Small intestine (tissue), 7 donors: ENCODE results near the gene COX14. TPM values are rescaled to one million over a fixed set of nuclear protein-coding genes. Genes with fewer than 3 reads are reported as not detected.
A peak's percentile ranks its signal among the peaks of the same experiment; 100 is the strongest.

Experiments used
- DNase-seq, 2 donors: peaks; one replicate each; pipeline versions ENCODE4 v3.0.0 to v3.0.0-alpha.2; 2013
- FAIRE-seq: peaks from 2 replicates; lab custom pipeline; 2012; peaks lifted over from hg19 to GRCh38; lab: Jason Lieb, UNC
- H3K27ac ChIP-seq, 3 donors: one replicate each; pipeline ENCODE4 v1.5.1; 2013; ENCODE audit warnings: low read length in 2 of 3, mild to moderate bottlenecking in 2 of 3, control low read depth in 1 of 3, inconsistent platforms in 1 of 3, low read depth in 1 of 3, moderate library complexity in 1 of 3
- H3K27me3 ChIP-seq, 3 donors: one replicate each; pipeline ENCODE4 v1.6.1; 2013; ENCODE audit warnings: low read length in 3 of 3, inconsistent platforms in 1 of 3; ENCODE audit not compliant: control insufficient read depth in 3 of 3, insufficient read depth in 3 of 3
- H3K36me3 ChIP-seq, 3 donors: one replicate each; pipeline ENCODE4 v1.6.1; 2013; ENCODE audit warnings: low read length in 3 of 3, inconsistent platforms in 1 of 3, low read depth in 1 of 3, mild to moderate bottlenecking in 1 of 3, moderate library complexity in 1 of 3; ENCODE audit not compliant: control insufficient read depth in 3 of 3, insufficient read depth in 2 of 3
- H3K4me1 ChIP-seq, 3 donors: one replicate each; pipeline ENCODE4 v1.6.1; 2013; ENCODE audit warnings: low read length in 2 of 3, inconsistent platforms in 1 of 3, low read depth in 1 of 3, mild to moderate bottlenecking in 1 of 3, moderate library complexity in 1 of 3; ENCODE audit not compliant: control insufficient read depth in 3 of 3, insufficient read depth in 2 of 3
- H3K4me3 ChIP-seq, 3 donors: one replicate each; pipeline ENCODE4 v1.5.1; 2013; ENCODE audit warnings: low read length in 3 of 3, control low read depth in 1 of 3, inconsistent platforms in 1 of 3, low read depth in 1 of 3, mild to moderate bottlenecking in 1 of 3, moderate library complexity in 1 of 3
- H3K9me3 ChIP-seq, 2 donors: one replicate each; pipeline ENCODE4 v1.6.1; 2013; ENCODE audit warnings: low read depth in 1 of 2, low read length in 1 of 2; ENCODE audit not compliant: control insufficient read depth in 2 of 2, insufficient read depth in 1 of 2
- WGBS, 3 donors: extraction: QIAGEN DNeasy Blood & Tissue Kit; methylation state at CpG; one replicate each; pipeline ENCODE4 v1.1.7; 2013; 5-methylcytosine and 5-hydroxymethylcytosine counted together
- polyA plus RNA-seq, 4 donors: library from polyadenylated mRNA; stranded (reverse) in 3 of 4; unstranded in 1 of 4; fragments of 200-250 nt in 3 of 4; fragments of 120-200 nt in 1 of 4; gene quantifications; one replicate each; pipeline versions ENCODE4 v1.2.1 to v1.2.3, GENCODE V29; 2013
- donor health status: healthy with polysubstance abuse.
- donor health status: control.
- donor health status: control.
- donor health status: Bipolar disorder and iron deficiency.
- donor health status: healthy.

Gene COX14
- polyA plus RNA-seq, 4 donors, result 61.9 to 236 (median 158) TPM

GRCh38 chr12:50070314-50071060, 41.5 kb upstream of the COX14 start:
- no peak overlapping the region for H3K27ac ChIP-seq
- WGBS, 3 donors, result 25 to 39% (median 32%) methylated on average over 9 of the region's 9 CpGs
- no peak overlapping the region for H3K4me3 ChIP-seq
- no peaks in the 10 kb centered on the region for H3K27me3 ChIP-seq
- no peaks in the 10 kb centered on the region for H3K36me3 ChIP-seq
- no peaks in the 10 kb centered on the region for H3K9me3 ChIP-seq
- peaks cover 0 to 8% (median 0%) of the 10 kb centered on the region in 3 donors for H3K4me1 ChIP-seq
- DNase-seq (peak; percentile 86 to 91), FAIRE-seq (no peak)

- Histone ChIP-seq H3K27ac (no peak overlapping the region), H3K4me3 (no peak overlapping the region), H3K36me3 (no peaks in the 10 kb centered on the region), H3K27me3 (no peaks in the 10 kb centered on the region), H3K4me1 (peaks cover 0 to 12% (median 0%) of the 10 kb centered on the region in 3 donors), H3K9me3 (no peaks in the 10 kb centered on the region)
- WGBS, 3 donors, result 67 to 78% (median 69%) methylated on average over 10 of the region's 10 CpGs
- no peak for FAIRE-seq
- DNase-seq, result no peak
Observed at GRCh38 chr12:50072198-50072907, 39.7 kb upstream of the COX14 start.

- no peak for DNase-seq
- 38 to 70% (median 47%) methylated on average over 5 to 7 of the region's 7 CpGs for whole genome bisulfite sequencing, 3 donors
- Histone ChIP-seq H3K27ac (no peak overlapping the region), H3K36me3 (peaks cover 0 to under 1% (median 0%) of the 10 kb centered on the region in 3 donors), H3K4me1 (peaks cover 0 to 12% (median 0%) of the 10 kb centered on the region in 3 donors), H3K27me3 (no peaks in the 10 kb centered on the region), H3K9me3 (no peaks in the 10 kb centered on the region), H3K4me3 (no peak overlapping the region)
- FAIRE-seq, result no peak
Observed at GRCh38 chr12:50073206-50073605, 38.8 kb upstream of the COX14 start.

GRCh38 chr12:50073712-50074111, 38.3 kb upstream of the COX14 start:
- no peak for FAIRE-seq
- 81 to 83% (median 82%) methylated on average over 10 of the region's 10 CpGs for WGBS, 3 donors
- Histone ChIP-seq H3K4me3 (no peak overlapping the region), H3K27ac (no peak overlapping the region), H3K9me3 (no peaks in the 10 kb centered on the region), H3K4me1 (peaks cover 0 to 12% (median 0%) of the 10 kb centered on the region in 3 donors), H3K36me3 (peaks cover 0 to 3% (median 0%) of the 10 kb centered on the region in 3 donors), H3K27me3 (no peaks in the 10 kb centered on the region)
- DNase-seq, result no peak

DNA sequence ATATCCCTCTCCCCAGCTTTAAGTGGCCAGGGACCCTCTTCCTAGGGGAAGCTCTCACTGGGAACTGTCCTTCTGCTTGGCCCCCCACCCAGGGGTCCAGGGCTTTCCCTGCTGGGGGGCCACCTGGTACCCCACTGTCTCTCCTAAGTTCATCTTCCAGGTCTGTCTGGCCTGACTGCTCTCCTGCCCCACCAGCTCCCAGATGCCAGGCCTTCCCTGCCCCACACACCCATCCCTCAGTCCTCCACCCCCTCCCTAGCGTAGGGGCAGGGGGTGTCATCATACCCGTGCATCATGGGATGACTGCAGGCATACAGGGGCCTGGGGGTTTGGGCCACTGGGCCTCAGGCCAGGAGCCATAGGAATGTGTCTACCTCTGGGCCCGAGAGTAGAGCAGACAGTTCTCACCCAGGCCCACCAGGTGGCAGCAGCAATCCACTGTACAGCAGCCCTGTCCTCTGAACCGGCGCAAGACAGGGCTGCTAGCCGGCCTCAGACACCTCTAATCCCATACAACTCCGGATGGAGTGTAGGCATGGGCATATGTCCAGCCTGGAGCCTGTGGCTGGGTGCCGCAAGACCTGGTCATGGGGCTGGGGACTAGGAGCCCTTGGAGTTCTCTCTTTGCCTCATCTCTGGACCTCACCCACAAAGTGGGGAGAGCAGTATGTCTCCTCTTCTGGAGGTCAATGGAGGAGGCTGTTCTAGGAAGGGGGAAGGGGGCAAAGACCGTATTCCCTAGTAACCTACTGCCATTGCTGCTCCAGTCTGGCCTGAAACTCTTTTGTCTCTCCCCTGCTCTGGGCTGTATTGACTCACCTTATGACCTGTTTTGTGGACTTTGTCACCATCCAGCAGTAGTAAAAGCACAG, 36.9 kb upstream of the COX14 start:
- Histone ChIP-seq H3K4me1 (peaks cover 0 to 12% (median 0%) of the 10 kb centered on the region in 3 donors), H3K27ac (peak overlapping the region in 2 of 3 donors; percentile 35 to 57), H3K36me3 (peaks cover 0 to 3% (median 0%) of the 10 kb centered on the region in 3 donors), H3K9me3 (no peaks in the 10 kb centered on the region), H3K4me3 (no peak overlapping the region), H3K27me3 (no peaks in the 10 kb centered on the region)
- 1 to 5% (median 1%) methylated on average over 9 of the region's 9 CpGs for WGBS, 3 donors
- FAIRE-seq (no peak), DNase-seq (peak; percentile 81 to 91)

DNA sequence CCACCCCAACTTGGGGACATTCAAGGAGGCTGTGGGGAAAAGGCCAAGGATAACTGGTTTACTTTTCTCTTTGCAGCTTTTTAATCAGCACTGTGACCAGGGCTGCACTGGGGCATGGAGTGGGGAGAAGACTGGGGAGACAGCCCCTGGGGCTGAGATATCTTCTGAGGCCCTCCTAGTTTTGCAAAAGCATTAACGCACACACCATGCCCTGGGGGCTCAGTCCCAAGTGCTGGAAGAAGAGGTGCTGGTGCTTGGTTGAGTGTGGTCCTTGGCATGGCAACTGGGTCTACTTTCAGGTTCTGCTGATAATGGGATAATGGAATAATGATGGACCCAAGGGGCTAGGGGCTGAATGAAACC, 36.2 kb upstream of the COX14 start:
- H3K9me3 ChIP-seq, result no peaks in the 10 kb centered on the region
- FAIRE-seq, result no peak
- DNase-seq, result no peak
- 99 to 100% (median 100%) methylated on average over 1 of the region's 1 CpG for WGBS, 3 donors
- H3K36me3 ChIP-seq, result peaks cover 0 to 3% (median 0%) of the 10 kb centered on the region in 3 donors
- peak overlapping the region in 1 of 3 donors; percentile 57 for H3K27ac ChIP-seq
- H3K27me3 ChIP-seq, result no peaks in the 10 kb centered on the region
- peaks cover 0 to 15% (median 0%) of the 10 kb centered on the region in 3 donors for H3K4me1 ChIP-seq
- no peak overlapping the region for H3K4me3 ChIP-seq

GRCh38 chr12:50077099-50077498, 34.9 kb upstream of the COX14 start:
- Histone ChIP-seq H3K9me3 (no peaks in the 10 kb centered on the region), H3K4me1 (peaks cover 0 to 28% (median 1%) of the 10 kb centered on the region in 3 donors), H3K36me3 (peaks cover 0 to 3% (median 0%) of the 10 kb centered on the region in 3 donors), H3K4me3 (no peak overlapping the region), H3K27ac (no peak overlapping the region), H3K27me3 (no peaks in the 10 kb centered on the region)
- DNase-seq (no peak), FAIRE-seq (no peak)
- 91 to 98% (median 92%) methylated on average over 12 of the region's 12 CpGs for WGBS, 3 donors

GRCh38 chr12:50078281-50078680, 33.8 kb upstream of the COX14 start:
- Histone ChIP-seq H3K4me3 (no peak overlapping the region), H3K27me3 (no peaks in the 10 kb centered on the region), H3K9me3 (no peaks in the 10 kb centered on the region), H3K4me1 (peaks cover 0 to 39% (median 8%) of the 10 kb centered on the region in 3 donors), H3K36me3 (peaks cover 0 to 7% (median 0%) of the 10 kb centered on the region in 3 donors), H3K27ac (no peak overlapping the region)
- no peak for DNase-seq
- WGBS, 3 donors, result 93 to 96% (median 95%) methylated on average over 10 of the region's 10 CpGs
- FAIRE-seq, result no peak
